Activated T-cell treated with anti-CD3 and anti-CD28 coated beads, Interleukin-2, amount 50 U/mL, for 1 hour (primary cell): ENCODE measurements around the gene HOXB2.
"Not testable (repeated sequence)": the region's sequence is repeated elsewhere in the genome, so short reads cannot be mapped to it uniquely, and the experiment has no call there.

Experiments
- DNase-seq: peaks from one replicate; pipeline ENCODE4 v3.0.0-alpha.2; 2020

HOXB2 gene

GRCh38 chr17:48513097-48513496 lies 31.8 kb downstream of the HOXB2 start:
- no peak for DNase-seq

- DNase-seq: no peak
These were observed 33.9 kb downstream of the HOXB2 start for GRCh38 chr17:48510761-48511604.

GRCh38 chr17:48510381-48510760 lies 34.5 kb downstream of the HOXB2 start:
- no peak for DNase-seq

- not testable (repeated sequence) for DNase-seq
These were observed 35.2 kb downstream of the HOXB2 start for GRCh38 chr17:48509708-48510107.

GRCh38 chr17:48506246-48506645 lies 38.7 kb downstream of the HOXB2 start:
- DNase-seq: no peak

GRCh38 chr17:48505788-48506187 lies 39.1 kb downstream of the HOXB2 start:
- DNase-seq: no peak

GRCh38 chr17:48504953-48505352 lies 40.0 kb downstream of the HOXB2 start:
- DNase-seq: no peak

GRCh38 chr17:48503747-48504146 lies 41.2 kb downstream of the HOXB2 start:
- DNase-seq: no peak

GRCh38 chr17:48502901-48503300 lies 42.0 kb downstream of the HOXB2 start:
- no peak for DNase-seq

- no peak for DNase-seq
These were observed 42.6 kb downstream of the HOXB2 start for GRCh38 chr17:48502312-48502711.

GRCh38 chr17:48500435-48501426 lies 44.2 kb downstream of the HOXB2 start:
- DNase-seq: no peak

GRCh38 chr17:48499735-48500434 lies 45.0 kb downstream of the HOXB2 start:
- no peak for DNase-seq

GRCh38 chr17:48499248-48499647 lies 45.7 kb downstream of the HOXB2 start:
- DNase-seq: no peak

- DNase-seq: no peak
These were observed 46.6 kb downstream of the HOXB2 start for GRCh38 chr17:48498164-48498850.

- DNase-seq: no peak
These were observed 47.8 kb downstream of the HOXB2 start for GRCh38 chr17:48497103-48497502.

- no peak for DNase-seq
These were observed 50.6 kb downstream of the HOXB2 start for GRCh38 chr17:48494335-48494734.
